Trophoblast cell (in vitro differentiated cells and primary cell): ENCODE results near the gene EPO.

Source experiments
- DNase-seq, 2 donors: peaks; one replicate each; pipeline ENCODE4 v3.0.0-alpha.2; 2016
- H2AFZ ChIP-seq: 2 replicates; pipeline ENCODE4 v1.6.1; 2013; ENCODE audit warnings: low read length, moderate library complexity, mild to moderate bottlenecking; ENCODE audit not compliant: insufficient read depth, poor library complexity
- H2AK5ac ChIP-seq: 2 replicates; pipeline ENCODE4 v1.6.1; 2013; ENCODE audit warnings: mild to moderate bottlenecking, low read length
- H2BK120ac ChIP-seq: 2 replicates; pipeline ENCODE4 v1.6.1; 2013; ENCODE audit warnings: low read length, mild to moderate bottlenecking, moderate library complexity; ENCODE audit not compliant: insufficient read depth, poor library complexity
- H2BK12ac ChIP-seq: 2 replicates; pipeline ENCODE4 v1.6.1; 2013; ENCODE audit warnings: mild to moderate bottlenecking, low read length, moderate library complexity
- H2BK5ac ChIP-seq: 2 replicates; pipeline ENCODE4 v1.6.1; 2013; ENCODE audit warnings: low read length, low read depth, moderate library complexity, mild to moderate bottlenecking; ENCODE audit not compliant: poor library complexity
- H3K14ac ChIP-seq: 2 replicates; pipeline ENCODE4 v1.6.1; 2013; ENCODE audit warnings: mild to moderate bottlenecking, low read length
- H3K18ac ChIP-seq: 2 replicates; pipeline ENCODE4 v1.6.1; 2013; ENCODE audit warnings: mild to moderate bottlenecking, low read length
- H3K23ac ChIP-seq: 2 replicates; pipeline ENCODE4 v1.6.1; 2013; ENCODE audit warnings: low read length
- H3K27ac ChIP-seq: 2 replicates; pipeline ENCODE4 v1.5.1; 2013; ENCODE audit warnings: low read depth, mild to moderate bottlenecking, inconsistent platforms, low read length, moderate library complexity
- H3K27me3 ChIP-seq: 2 replicates; pipeline ENCODE4 v1.6.1; 2013; ENCODE audit warnings: inconsistent platforms, mild to moderate bottlenecking, low read length, moderate library complexity; ENCODE audit not compliant: insufficient read depth
- H3K36me3 ChIP-seq, 2 experiments: 1 replicate in 1 of 2; 2 replicates in 1 of 2; pipeline ENCODE4 v1.6.1; 2013; ENCODE audit warnings: low read length in 2 of 2, mild to moderate bottlenecking in 2 of 2, moderate library complexity in 1 of 2; ENCODE audit not compliant: insufficient read depth in 2 of 2, control insufficient read depth in 1 of 2
- H3K4ac ChIP-seq: 2 replicates; pipeline ENCODE4 v1.6.1; 2013; ENCODE audit warnings: low read depth, mild to moderate bottlenecking, low read length, moderate library complexity
- H3K4me1 ChIP-seq, 2 experiments: 1 replicate in 1 of 2; 2 replicates in 1 of 2; pipeline ENCODE4 v1.6.1; 2013; ENCODE audit warnings: low read length in 2 of 2, mild to moderate bottlenecking in 2 of 2, moderate library complexity in 1 of 2; ENCODE audit not compliant: insufficient read depth in 2 of 2, control insufficient read depth in 1 of 2
- H3K4me2 ChIP-seq: 2 replicates; pipeline ENCODE4 v1.6.1; 2013; ENCODE audit warnings: inconsistent platforms, mild to moderate bottlenecking, low read length, moderate library complexity
- H3K4me3 ChIP-seq: 2 replicates; pipeline ENCODE4 v1.5.1; 2013; ENCODE audit warnings: mild to moderate bottlenecking, low read depth, low read length, inconsistent platforms
- H3K79me1 ChIP-seq: one replicate; pipeline ENCODE4 v1.6.1; 2013; ENCODE audit warnings: low read length
- H3K79me2 ChIP-seq: 2 replicates; pipeline ENCODE4 v1.6.1; 2013; ENCODE audit warnings: low read length, mild to moderate bottlenecking; ENCODE audit not compliant: control insufficient read depth, insufficient read depth, poor library complexity
- H3K9ac ChIP-seq: 2 replicates; pipeline ENCODE4 v1.6.1; 2013; ENCODE audit warnings: mild to moderate bottlenecking, low read length
- H3K9me3 ChIP-seq: 2 replicates; pipeline ENCODE4 v1.6.1; 2013; ENCODE audit warnings: low read depth, mild to moderate bottlenecking, control low read depth, inconsistent platforms, low read length; ENCODE audit not compliant: insufficient read depth
- H4K12ac ChIP-seq: 2 replicates; pipeline ENCODE4 v1.6.1; 2013; ENCODE audit warnings: low read depth, mild to moderate bottlenecking, low read length, moderate library complexity
- H4K8ac ChIP-seq: 2 replicates; pipeline ENCODE4 v1.6.1; 2013; ENCODE audit warnings: low read depth, mild to moderate bottlenecking, low read length, moderate library complexity
- H4K91ac ChIP-seq: one replicate; pipeline ENCODE4 v1.6.1; 2013; ENCODE audit warnings: low read depth, mild to moderate bottlenecking, low read length, moderate library complexity
- WGBS: extraction: QIAGEN DNeasy Blood & Tissue Kit; methylation state at CpG from one replicate; pipeline ENCODE4 v1.1.7; 2013; ENCODE audit warnings: missing lambda C conversion rate; ENCODE audit not compliant: insufficient read length, insufficient coverage; ENCODE audit errors: extremely low coverage; 5-methylcytosine and 5-hydroxymethylcytosine counted together

EPO gene

GRCh38 chr7:100686201-100686821, 34.0 kb upstream of the EPO start:
- Histone ChIP-seq H3K4me2 (no peak overlapping the region), H3K14ac (no peak overlapping the region), H3K4ac (no peak overlapping the region), H4K91ac (no peak overlapping the region), H3K27ac (no peak overlapping the region), H2BK12ac (no peak overlapping the region), H3K79me2 (peaks cover 6% of the 10 kb centered on the region), H3K9me3 (no peaks in the 10 kb centered on the region), H4K12ac (no peak overlapping the region), H2AFZ (no peak overlapping the region), H3K36me3 (peaks cover 77 to 80% of the 10 kb centered on the region in 2 experiments), H3K4me3 (no peak overlapping the region), H2AK5ac (no peak overlapping the region), H2BK5ac (no peak overlapping the region), H4K8ac (no peak overlapping the region), H3K27me3 (no peaks in the 10 kb centered on the region), H3K79me1 (no peaks in the 10 kb centered on the region), H3K18ac (no peak overlapping the region), H3K9ac (no peak overlapping the region), H3K23ac (no peak overlapping the region), H3K4me1 (no peaks in the 10 kb centered on the region), H2BK120ac (no peak overlapping the region)
- no CpG with 5 or more reads among the region's 33 CpGs for WGBS
- DNase-seq: no peak

GRCh38 chr7:100686822-100687211, 33.5 kb upstream of the EPO start:
- Histone ChIP-seq H3K23ac (no peak overlapping the region), H3K36me3 (peaks cover 72 to 76% of the 10 kb centered on the region in 2 experiments), H2AFZ (no peak overlapping the region), H4K91ac (no peak overlapping the region), H2BK120ac (no peak overlapping the region), H3K4me3 (no peak overlapping the region), H3K9me3 (no peaks in the 10 kb centered on the region), H3K27ac (no peak overlapping the region), H3K4me2 (no peak overlapping the region), H2AK5ac (no peak overlapping the region), H3K4ac (no peak overlapping the region), H2BK12ac (no peak overlapping the region), H3K14ac (no peak overlapping the region), H4K12ac (no peak overlapping the region), H2BK5ac (no peak overlapping the region), H4K8ac (no peak overlapping the region), H3K4me1 (peaks cover 3% of the 10 kb centered on the region in 2 experiments), H3K9ac (no peak overlapping the region), H3K27me3 (no peaks in the 10 kb centered on the region), H3K79me2 (peaks cover 8% of the 10 kb centered on the region), H3K79me1 (no peaks in the 10 kb centered on the region), H3K18ac (no peak overlapping the region)
- no peak for DNase-seq
- no CpG with 5 or more reads among the region's 17 CpGs for WGBS

- no peak overlapping the region for H2AFZ ChIP-seq
- WGBS: no CpG with 5 or more reads among the region's 22 CpGs
- H3K27me3 ChIP-seq: no peaks in the 10 kb centered on the region
- H3K79me2 ChIP-seq: peaks cover 12% of the 10 kb centered on the region
- H3K27ac ChIP-seq: no peak overlapping the region
- H3K4ac ChIP-seq: no peak overlapping the region
- H3K79me1 ChIP-seq: no peaks in the 10 kb centered on the region
- H3K4me1 ChIP-seq: peaks cover 7 to 8% of the 10 kb centered on the region in 2 experiments
- H3K9me3 ChIP-seq: no peaks in the 10 kb centered on the region
- no peak overlapping the region for H3K4me2 ChIP-seq
- no peak overlapping the region for H3K4me3 ChIP-seq
- H4K8ac ChIP-seq: no peak overlapping the region
- H3K36me3 ChIP-seq: peaks cover 68 to 71% of the 10 kb centered on the region in 2 experiments
- H2BK5ac ChIP-seq: no peak overlapping the region
- H2BK120ac ChIP-seq: no peak overlapping the region
- no peak overlapping the region for H3K18ac ChIP-seq
- no peak overlapping the region for H4K91ac ChIP-seq
- H3K23ac ChIP-seq: no peak overlapping the region
- DNase-seq: no peak
- H3K14ac ChIP-seq: no peak overlapping the region
- H3K9ac ChIP-seq: no peak overlapping the region
- H4K12ac ChIP-seq: no peak overlapping the region
- no peak overlapping the region for H2BK12ac ChIP-seq
- H2AK5ac ChIP-seq: no peak overlapping the region
These were observed 33.0 kb upstream of the EPO start for GRCh38 chr7:100687261-100687660.

- no peak overlapping the region for H3K23ac ChIP-seq
- H3K4me2 ChIP-seq: no peak overlapping the region
- H2BK12ac ChIP-seq: no peak overlapping the region
- H3K9me3 ChIP-seq: no peaks in the 10 kb centered on the region
- no peaks in the 10 kb centered on the region for H3K27me3 ChIP-seq
- no CpG with 5 or more reads among the region's 25 CpGs for WGBS
- no peak overlapping the region for H4K8ac ChIP-seq
- H3K36me3 ChIP-seq: peaks cover 62 to 65% of the 10 kb centered on the region in 2 experiments
- H4K12ac ChIP-seq: no peak overlapping the region
- DNase-seq: no peak
- H2AFZ ChIP-seq: no peak overlapping the region
- peaks cover 15% of the 10 kb centered on the region for H3K79me2 ChIP-seq
- H3K9ac ChIP-seq: no peak overlapping the region
- H3K14ac ChIP-seq: no peak overlapping the region
- H2BK120ac ChIP-seq: no peak overlapping the region
- no peak overlapping the region for H3K27ac ChIP-seq
- H2AK5ac ChIP-seq: no peak overlapping the region
- peaks cover 12% of the 10 kb centered on the region in 2 experiments for H3K4me1 ChIP-seq
- no peak overlapping the region for H3K4ac ChIP-seq
- H3K79me1 ChIP-seq: no peaks in the 10 kb centered on the region
- no peak overlapping the region for H2BK5ac ChIP-seq
- no peak overlapping the region for H3K18ac ChIP-seq
- H4K91ac ChIP-seq: no peak overlapping the region
- peak overlapping the region; percentile 8 for H3K4me3 ChIP-seq
These were observed 32.4 kb upstream of the EPO start for GRCh38 chr7:100687751-100688300.
